Fibroblast of lung (primary cell): ENCODE results near the gene SEL1L2. TPM values are rescaled to one million over a fixed set of nuclear protein-coding genes. Genes with fewer than 3 reads are reported as not detected.

Source experiments
- DNase-seq, 2 donors: peaks; one replicate each; pipeline versions ENCODE4 v3.0.0 to v3.0.0-alpha.2; 2010; ENCODE audit warnings: low read depth in 2 of 2
- H2AFZ ChIP-seq: 2 replicates; pipeline ENCODE4 v1.5.1; 2012; ENCODE audit warnings: low read length, control low read depth, inconsistent platforms
- H3K27ac ChIP-seq: 2 replicates; pipeline ENCODE4 v1.5.1; 2011; ENCODE audit warnings: low read length, control low read depth; ENCODE audit not compliant: insufficient read depth
- H3K27me3 ChIP-seq: 2 replicates; pipeline ENCODE4 v1.5.1; 2011; ENCODE audit warnings: mild to moderate bottlenecking, low read length; ENCODE audit not compliant: control insufficient read depth, insufficient read depth
- H3K36me3 ChIP-seq: 2 replicates; pipeline ENCODE4 v1.5.1; 2011; ENCODE audit warnings: low read length; ENCODE audit not compliant: control insufficient read depth, insufficient read depth
- H3K4me1 ChIP-seq: 2 replicates; pipeline ENCODE4 v1.5.1; 2011; ENCODE audit warnings: low read length; ENCODE audit not compliant: control insufficient read depth, insufficient read depth; ENCODE audit errors: extremely low read depth
- H3K4me2 ChIP-seq: 2 replicates; pipeline ENCODE4 v1.5.1; 2011; ENCODE audit warnings: low read length, control low read depth; ENCODE audit not compliant: insufficient read depth; ENCODE audit errors: extremely low read depth
- H3K4me3 ChIP-seq, 4 experiments: fragments of 200-600 bp in 1 of 4; sonication (generic) in 1 of 4; replicated peaks in 1 of 4; 2 replicates each; pipeline ENCODE4 v1.5.1; 2011 to 2016; ENCODE audit warnings: low read length in 4 of 4, low read depth in 3 of 4, mild to moderate bottlenecking in 3 of 4, control low read depth in 2 of 4, inconsistent platforms in 1 of 4, mixed read lengths in 1 of 4; ENCODE audit not compliant: insufficient read depth in 1 of 4; ENCODE audit errors: control extremely low read depth in 1 of 4
- H3K79me2 ChIP-seq: 2 replicates; pipeline ENCODE4 v1.5.1; 2012; ENCODE audit warnings: mild to moderate bottlenecking, low read length, inconsistent platforms; ENCODE audit not compliant: control insufficient read depth, insufficient read depth
- H3K9ac ChIP-seq: 2 replicates; pipeline ENCODE4 v1.5.1; 2011; ENCODE audit warnings: mild to moderate bottlenecking, low read length, control low read depth; ENCODE audit not compliant: insufficient read depth
- H3K9me3 ChIP-seq: 2 replicates; pipeline ENCODE4 v1.5.1; 2012; ENCODE audit warnings: low read depth, low read length; ENCODE audit not compliant: control insufficient read depth, insufficient read depth
- H4K20me1 ChIP-seq: 2 replicates; pipeline ENCODE4 v1.5.1; 2011; ENCODE audit warnings: low read length; ENCODE audit not compliant: control insufficient read depth, insufficient read depth; ENCODE audit errors: extremely low read depth
- EZH2 ChIP-seq: IDR thresholded peaks from 2 replicates; pipeline ENCODE4 v1.5.1; 2012; ENCODE audit warnings: low read length, control low read depth, mild to moderate bottlenecking; ENCODE audit errors: missing control alignments
- polyA plus RNA-seq, 2 donors: library from polyadenylated mRNA; depleted of rRNA in 1 of 2; stranded (reverse) in 1 of 2; unstranded in 1 of 2; fragments of >200 nt; gene quantifications; 2 replicates each; pipeline ENCODE4 v1.2.1, GENCODE V29; 2011 to 2012; ENCODE audit warnings: missing spikeins in 1 of 2
- total RNA-seq: library from RNA; depleted of rRNA; stranded (reverse); fragments of >200 nt; gene quantifications from 2 replicates; pipeline ENCODE4 v1.2.1, GENCODE V29; 2014
- TF ChIP-seq, protein P1 (sequence below), 2 donors: IDR thresholded peaks in 1 of 2; conservative IDR thresholded peaks in 1 of 2; 1 replicate in 1 of 2; 2 replicates in 1 of 2; pipeline ENCODE4 v1.5.1; 2011 to 2012; ENCODE audit warnings: low read length in 2 of 2, control low read depth in 1 of 2, inconsistent platforms in 1 of 2, low read depth in 1 of 2, mild to moderate bottlenecking in 1 of 2

The SEL1L2 gene
- total and polyA plus RNA-seq, 2 donors (not counting 1 experiment from before 2014, with no cell fraction given) = not detected

DNA sequence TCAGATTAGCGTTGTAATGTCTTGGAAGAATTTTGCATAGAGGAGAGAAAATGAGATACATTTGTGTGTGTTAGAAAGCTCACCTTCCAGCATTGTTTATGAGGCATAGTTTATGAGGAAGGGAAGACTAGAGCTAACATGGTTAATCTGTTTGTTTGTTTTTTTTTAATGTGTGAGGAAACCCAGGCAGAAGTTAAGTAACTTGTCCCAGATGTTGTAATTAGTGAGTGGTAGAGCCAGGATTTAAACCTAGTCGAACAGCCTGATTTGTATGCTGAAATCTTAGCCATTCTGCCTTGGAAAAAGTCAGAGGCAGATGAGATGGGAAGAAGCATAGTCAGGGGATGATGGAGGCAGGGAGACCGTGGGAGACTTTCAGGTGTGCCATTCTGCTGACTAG, 176.5 kb downstream of the SEL1L2 start:
- Histone ChIP-seq H2AFZ (no peak overlapping the region), H4K20me1 (no peaks in the 10 kb centered on the region), H3K4me1 (no peaks in the 10 kb centered on the region), H3K36me3 (peaks cover 9% of the 10 kb centered on the region), H3K79me2 (no peaks in the 10 kb centered on the region), H3K27me3 (no peaks in the 10 kb centered on the region), H3K4me2 (no peak overlapping the region), H3K9me3 (no peaks in the 10 kb centered on the region), H3K9ac (no peak overlapping the region), H3K4me3 (no peak overlapping the region), H3K27ac (no peak overlapping the region)
- DNase-seq = no peak
- TF ChIP-seq, protein P1, sequence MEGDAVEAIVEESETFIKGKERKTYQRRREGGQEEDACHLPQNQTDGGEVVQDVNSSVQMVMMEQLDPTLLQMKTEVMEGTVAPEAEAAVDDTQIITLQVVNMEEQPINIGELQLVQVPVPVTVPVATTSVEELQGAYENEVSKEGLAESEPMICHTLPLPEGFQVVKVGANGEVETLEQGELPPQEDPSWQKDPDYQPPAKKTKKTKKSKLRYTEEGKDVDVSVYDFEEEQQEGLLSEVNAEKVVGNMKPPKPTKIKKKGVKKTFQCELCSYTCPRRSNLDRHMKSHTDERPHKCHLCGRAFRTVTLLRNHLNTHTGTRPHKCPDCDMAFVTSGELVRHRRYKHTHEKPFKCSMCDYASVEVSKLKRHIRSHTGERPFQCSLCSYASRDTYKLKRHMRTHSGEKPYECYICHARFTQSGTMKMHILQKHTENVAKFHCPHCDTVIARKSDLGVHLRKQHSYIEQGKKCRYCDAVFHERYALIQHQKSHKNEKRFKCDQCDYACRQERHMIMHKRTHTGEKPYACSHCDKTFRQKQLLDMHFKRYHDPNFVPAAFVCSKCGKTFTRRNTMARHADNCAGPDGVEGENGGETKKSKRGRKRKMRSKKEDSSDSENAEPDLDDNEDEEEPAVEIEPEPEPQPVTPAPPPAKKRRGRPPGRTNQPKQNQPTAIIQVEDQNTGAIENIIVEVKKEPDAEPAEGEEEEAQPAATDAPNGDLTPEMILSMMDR (conservative IDR thresholded peaks at IDR 0.05 in 1 of 2, IDR thresholded peaks at IDR 0.05 in 1 of 2; ENCODE audit: low read depth in 1 of 2, low read length in 2 of 2) = no peak
- no peak for TF ChIP-seq EZH2

DNA sequence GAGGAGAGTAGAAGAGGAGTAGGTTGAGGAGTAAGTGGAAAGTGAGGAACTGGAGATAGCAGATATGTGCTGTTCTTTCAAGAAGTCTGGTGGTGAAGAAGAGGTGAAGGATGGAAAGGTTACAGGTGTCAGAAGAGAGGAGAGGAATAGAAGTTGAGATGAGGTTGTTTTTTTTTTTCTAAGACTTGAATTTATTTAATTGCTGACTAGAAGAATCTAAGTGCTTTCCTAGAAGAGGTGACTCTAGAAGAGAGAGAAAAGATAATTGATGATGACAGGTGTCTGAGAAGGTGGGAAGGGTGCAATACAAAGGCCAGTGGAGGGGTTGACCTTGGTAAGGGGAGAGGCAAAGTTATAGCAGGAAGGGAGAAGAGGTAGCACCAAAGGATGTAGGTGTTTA, 180.0 kb downstream of the SEL1L2 start:
- no peak for DNase-seq
- H4K20me1 ChIP-seq = no peaks in the 10 kb centered on the region
- H3K4me2 ChIP-seq = no peak overlapping the region
- H3K36me3 ChIP-seq = peaks cover 7% of the 10 kb centered on the region
- no peak overlapping the region for H3K9ac ChIP-seq
- no peaks in the 10 kb centered on the region for H3K9me3 ChIP-seq
- TF ChIP-seq EZH2 = no peak
- TF ChIP-seq, protein P1 (conservative IDR thresholded peaks at IDR 0.05 in 1 of 2, IDR thresholded peaks at IDR 0.05 in 1 of 2; ENCODE audit: low read depth in 1 of 2, low read length in 2 of 2) = no peak
- H3K27ac ChIP-seq = no peak overlapping the region
- no peaks in the 10 kb centered on the region for H3K4me1 ChIP-seq
- H2AFZ ChIP-seq = no peak overlapping the region
- no peaks in the 10 kb centered on the region for H3K27me3 ChIP-seq
- no peaks in the 10 kb centered on the region for H3K79me2 ChIP-seq
- no peak overlapping the region for H3K4me3 ChIP-seq

DNA sequence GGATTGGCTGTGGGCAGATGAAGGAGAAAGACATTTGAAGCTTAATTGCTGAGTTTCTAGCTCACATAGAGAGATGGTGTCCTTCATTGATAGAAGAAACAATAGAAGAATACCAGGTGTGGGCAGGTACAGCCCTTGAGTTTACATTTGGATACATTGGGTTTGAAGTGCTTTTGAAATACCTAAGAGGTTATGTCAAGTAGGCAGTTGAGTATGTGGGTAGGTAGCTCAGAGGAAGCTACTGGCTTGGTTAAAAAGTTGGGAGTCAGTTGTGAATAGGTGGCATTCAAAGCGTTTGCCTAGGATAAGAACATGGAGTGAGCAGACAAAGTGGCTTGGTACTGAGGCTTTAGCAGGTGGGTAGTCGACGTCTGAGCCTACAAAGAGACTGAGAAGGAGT, 180.6 kb downstream of the SEL1L2 start:
- Histone ChIP-seq H3K4me3 (no peak overlapping the region), H2AFZ (no peak overlapping the region), H3K4me1 (no peaks in the 10 kb centered on the region), H3K79me2 (no peaks in the 10 kb centered on the region), H3K9ac (no peak overlapping the region), H3K9me3 (no peaks in the 10 kb centered on the region), H3K27ac (no peak overlapping the region), H4K20me1 (no peaks in the 10 kb centered on the region), H3K4me2 (no peak overlapping the region), H3K36me3 (peaks cover 7% of the 10 kb centered on the region), H3K27me3 (no peaks in the 10 kb centered on the region)
- TF ChIP-seq EZH2 = no peak
- TF ChIP-seq, protein P1 (conservative IDR thresholded peaks at IDR 0.05 in 1 of 2, IDR thresholded peaks at IDR 0.05 in 1 of 2; ENCODE audit: low read depth in 1 of 2, low read length in 2 of 2) = no peak
- DNase-seq = no peak
